Activated CD8-positive, alpha-beta memory T cell treated with anti-CD3 and anti-CD28 coated beads, Interleukin-2, amount 50 U/mL, for 48 hours (primary cell): ENCODE results near the gene PLLP.

Experiments used
- DNase-seq: peaks from one replicate; pipeline ENCODE4 v3.0.0-alpha.2; 2020

Gene PLLP

DNA sequence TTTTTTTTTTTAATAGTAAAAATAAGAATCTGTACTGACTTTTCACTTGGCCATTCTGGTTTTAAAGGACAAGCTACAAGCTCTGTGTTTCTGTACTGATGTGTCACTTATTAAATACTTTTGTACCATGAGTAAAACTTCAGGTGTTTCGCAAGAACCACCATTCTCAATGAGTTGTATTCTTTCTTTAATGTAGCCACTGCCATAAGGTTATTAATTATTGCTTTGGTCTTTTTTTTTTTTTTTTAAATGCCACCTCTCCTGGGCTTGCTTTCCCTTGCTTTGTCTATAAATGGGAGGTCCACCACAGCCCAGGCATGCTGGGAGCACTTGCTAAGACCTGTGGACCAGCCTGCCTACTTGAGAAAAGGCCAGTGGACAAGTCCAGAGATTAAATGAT, 31.0 kb downstream of the PLLP start:
- DNase-seq: no peak

DNA sequence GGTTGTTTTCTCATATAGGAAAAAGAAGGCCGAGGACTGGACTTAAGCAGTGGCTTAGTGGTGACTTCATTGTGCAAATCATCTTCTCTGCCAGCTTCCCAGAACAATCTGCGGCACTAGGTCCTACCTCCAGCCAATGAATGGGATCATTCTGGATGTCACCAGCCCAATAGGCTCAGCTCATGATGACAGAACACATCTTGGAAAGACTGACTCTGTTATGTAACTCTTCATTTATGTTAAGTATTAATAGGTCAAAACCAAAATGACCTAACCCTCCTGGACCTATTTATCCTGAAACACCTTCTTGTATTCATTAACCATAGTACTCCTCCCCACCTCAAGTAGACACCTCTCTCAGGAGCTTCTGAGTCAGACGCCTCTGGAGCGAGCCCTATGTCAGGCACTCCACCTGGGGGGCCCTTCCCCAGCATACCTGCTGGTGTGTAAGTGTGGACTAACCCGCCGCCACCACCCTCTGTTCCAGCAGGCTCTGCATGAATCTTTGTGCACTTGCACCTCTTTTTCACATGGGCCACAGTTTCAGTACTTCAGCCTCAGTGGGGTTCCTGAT, 32.2 kb downstream of the PLLP start:
- DNase-seq: no peak

DNA sequence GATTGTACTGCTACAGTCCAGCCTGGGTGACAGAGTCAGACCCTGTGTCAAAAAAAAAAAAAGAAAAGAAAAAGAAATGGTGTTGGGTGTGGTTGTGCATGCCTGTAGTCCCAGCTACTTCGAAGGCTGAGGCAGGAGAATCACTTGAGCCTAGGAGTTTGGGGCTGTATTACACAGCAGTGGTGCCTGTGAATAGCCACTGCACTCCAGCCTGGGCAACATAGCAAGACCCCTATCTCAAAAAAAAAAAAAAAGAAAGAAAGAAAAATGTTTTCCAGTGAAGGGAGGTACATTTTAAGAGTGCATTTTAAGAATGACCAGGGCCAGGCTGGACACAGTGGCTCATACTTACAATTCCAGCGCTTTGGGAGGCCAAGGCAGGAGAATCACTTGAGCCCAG, 33.1 kb downstream of the PLLP start:
- DNase-seq: no peak

DNA sequence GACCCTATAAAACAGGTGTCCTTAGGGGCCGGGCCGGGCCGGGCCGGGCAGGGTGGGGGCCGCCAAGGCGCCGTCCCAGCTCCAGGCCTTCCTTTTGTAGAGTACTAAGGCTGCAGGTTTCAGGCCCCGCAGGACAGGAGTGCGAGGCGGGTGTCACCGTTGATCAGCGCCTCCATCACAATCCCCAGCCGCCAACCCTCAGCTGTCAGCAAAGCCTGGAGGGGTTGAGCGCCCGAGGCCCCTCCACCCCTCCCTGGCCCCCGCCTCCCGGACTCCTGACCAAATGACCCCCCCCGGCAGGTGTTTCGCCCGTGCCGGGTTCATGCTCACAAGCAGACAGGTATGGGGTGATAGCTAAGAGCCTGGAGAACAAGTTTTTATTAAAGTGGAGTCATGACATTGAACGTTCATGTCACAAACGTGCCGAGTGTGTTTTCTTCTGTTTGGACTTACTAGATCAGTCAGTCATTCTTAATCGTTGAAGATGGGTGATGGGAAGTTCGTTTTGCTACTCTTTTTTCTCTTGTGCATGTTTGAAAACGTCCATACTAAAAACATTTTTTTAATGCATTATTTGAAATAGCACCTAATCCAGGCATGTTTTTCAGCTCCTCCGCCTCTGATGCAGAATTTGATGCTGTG, 38.9 kb downstream of the PLLP start:
- peak; percentile 56 for DNase-seq

DNA sequence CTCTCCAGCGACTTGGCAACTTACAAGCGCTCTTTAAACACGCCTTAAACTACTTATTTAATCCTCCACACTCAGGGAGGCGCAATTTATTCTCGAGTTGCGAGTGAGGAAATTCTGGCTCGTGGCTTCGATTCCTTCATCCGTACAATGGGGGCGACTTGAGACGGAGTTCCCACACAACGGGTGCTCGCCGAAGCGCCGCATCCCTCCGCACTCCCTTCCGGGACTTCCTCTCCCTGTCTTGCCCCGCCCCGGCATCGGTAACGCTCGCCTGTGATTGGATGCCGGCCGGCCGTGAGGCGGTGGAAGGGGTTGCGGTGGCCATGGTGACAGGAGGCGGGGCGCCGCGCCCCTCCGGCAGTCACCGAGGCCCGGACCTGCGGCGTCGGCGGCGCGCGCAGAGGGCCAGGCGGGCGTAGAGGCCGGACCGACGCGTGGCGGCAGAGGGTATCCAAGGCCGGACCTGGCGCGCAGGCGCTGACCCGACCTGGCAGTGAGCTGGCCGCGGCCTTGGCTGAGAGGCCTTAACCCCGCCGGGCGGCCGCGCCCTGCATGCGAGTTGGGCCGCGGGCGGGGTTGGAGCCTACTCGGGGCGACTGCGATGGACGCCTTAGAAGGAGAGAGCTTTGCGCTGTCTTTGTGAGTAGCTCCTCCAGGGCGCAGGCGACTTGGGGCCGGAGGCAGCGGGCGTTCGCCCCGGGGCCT, 39.6 kb downstream of the PLLP start, which contains the start of gene ARL2BP:
Gene ARL2BP, plus strand, starts transcription at position 493 of the 705 bp plus-strand sequence. Its CDS starts 109 bp downstream, at position 602.
- peak; percentile 98 for DNase-seq

DNA sequence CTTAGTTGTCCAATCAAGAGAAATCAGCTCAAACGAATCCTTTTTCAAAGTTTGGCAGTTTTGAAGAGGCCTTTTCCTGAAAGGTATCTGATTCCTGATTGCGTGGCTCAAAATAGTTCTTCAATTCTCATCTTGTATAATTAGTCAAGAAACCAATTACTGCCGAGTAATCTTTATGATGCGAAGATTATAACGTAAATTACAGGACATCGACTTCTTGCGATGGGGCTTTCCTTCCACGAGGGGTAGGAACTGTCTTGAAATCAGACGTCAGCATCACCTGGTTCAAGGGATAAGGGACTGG, 40.1 kb downstream of the PLLP start:
- DNase-seq: no peak

DNA sequence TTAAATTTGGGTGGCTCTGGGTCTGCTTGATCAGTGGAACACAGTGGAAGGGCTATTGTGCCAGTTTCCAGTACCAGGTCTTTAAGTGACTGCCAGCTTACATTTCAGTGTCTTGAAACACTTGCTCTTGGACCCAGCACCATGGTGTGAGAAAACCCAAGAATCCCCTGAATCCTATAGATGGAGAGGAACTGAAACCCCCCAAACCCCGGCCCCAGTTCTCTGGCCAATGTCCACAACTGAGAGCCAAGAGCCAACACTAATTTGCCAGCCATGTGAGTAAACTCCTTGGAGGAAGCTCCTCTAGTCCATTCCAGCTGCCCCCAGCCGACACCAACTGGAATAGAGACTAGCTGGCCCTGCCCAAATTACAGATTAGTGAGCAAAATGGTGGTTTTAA, 41.8 kb downstream of the PLLP start:
- no peak for DNase-seq

DNA sequence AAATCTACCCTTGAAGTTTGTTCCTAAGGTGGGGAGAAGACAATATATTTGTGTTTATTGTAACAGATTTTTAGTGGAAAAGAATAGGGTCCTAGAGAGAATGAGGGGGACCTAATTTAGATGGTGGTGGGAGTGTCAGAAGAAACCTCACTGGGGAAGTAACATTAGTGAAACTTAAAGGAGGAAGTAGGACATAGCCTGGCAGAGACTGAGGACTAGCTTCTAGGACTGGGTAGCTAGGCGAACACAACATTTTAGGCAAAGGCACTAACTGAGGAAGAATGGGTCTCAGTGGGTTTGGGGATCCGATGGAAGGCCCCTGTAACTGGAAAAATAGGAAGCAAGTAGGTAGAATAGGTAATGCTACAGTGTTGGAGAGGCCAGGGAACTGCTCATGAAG, 43.6 kb downstream of the PLLP start:
- no peak for DNase-seq

DNA sequence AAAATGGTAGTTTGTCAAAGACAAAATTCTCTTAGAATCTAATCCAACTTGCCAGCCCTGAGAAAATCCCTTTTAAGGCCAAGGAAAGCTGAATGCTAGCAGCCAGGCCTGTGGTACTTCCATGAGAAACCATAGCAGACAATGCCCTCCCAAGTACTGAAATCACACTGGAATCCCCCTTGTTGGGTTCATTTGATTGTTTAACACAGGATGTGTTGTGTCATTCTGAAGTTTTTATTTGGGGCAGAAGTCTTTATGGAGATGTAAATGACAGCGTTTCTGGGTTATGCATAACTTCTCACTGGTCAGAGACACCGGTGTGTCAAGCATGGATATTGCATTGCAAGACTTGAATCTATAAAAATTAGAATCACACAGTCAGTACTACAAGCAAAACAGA, 45.4 kb downstream of the PLLP start:
- DNase-seq: no peak

DNA sequence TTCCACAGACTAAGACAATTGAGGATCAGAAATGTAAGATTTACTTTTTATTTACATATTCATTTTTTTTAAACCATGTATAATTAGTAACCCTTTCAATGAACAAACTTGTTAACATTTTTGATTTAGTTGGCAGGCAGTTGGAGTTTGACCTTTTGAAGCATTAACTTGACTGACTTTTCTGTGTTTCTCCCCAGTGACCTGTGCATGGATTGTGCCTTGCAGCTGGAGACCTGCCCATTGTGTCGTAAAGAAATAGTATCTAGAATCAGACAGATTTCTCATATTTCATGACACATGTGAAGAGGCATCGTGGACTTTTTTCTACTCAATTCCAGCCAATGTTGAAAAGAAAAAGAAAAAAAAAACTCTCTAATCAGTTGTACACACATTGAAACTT, 45.8 kb downstream of the PLLP start:
- DNase-seq: no peak

DNA sequence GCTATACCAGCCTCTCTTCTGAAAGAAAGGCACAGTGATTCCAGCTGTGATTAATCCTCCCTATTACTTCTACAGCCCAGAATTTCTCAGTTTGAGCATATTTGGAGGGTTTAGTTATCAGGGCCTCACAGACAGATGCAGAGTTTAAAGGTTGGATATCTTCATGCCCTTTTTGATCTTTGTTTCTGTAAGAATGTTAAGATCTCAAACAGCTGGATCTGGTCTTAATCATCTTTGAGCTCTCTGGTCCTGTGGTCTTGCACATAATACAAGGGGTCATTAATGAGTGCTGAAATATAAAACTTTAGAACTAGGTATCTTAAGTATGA, 48.5 kb downstream of the PLLP start:
- no peak for DNase-seq

DNA sequence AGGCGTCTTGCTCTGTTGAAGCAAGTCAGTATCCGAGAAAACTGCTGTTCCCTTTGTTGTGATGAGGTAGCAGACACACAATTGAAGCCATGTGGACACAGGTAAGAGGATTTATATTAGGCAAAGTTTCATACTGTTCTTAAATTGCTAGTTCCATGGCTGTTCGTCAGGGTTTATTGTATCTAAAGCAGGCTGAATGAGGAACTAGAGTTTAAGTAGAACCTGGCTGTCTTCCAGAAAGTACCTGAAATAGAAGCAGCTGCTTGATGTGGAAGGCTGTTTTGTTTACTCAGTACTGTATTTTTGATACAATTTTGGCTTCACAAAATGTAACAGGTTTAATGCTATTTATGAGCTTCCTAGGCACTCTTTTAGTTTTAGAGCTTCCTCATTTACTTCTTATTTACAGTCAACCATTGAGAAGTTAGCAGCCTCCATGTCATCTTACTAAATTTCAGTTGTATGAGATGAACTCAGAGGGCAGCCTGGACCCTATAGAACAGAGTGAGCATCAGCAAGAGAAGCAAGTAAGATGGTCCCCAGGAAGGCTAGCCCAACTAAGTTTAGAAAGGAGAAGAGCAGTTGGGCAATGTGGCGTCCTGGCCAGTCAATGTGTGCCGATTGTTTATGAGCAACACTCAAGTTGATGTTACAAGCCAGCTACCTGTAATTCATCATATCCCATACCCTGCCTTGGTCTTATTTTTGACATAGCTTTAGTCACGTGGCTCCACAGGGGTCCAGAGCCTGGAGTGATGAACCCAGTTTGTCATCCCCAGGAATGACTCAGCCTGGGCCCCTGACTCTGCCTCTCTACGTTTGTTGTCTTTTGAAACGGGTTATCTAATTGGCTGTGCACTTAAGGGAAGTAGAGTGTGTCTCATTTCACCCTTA, 49.1 kb downstream of the PLLP start:
- DNase-seq: no peak

DNA sequence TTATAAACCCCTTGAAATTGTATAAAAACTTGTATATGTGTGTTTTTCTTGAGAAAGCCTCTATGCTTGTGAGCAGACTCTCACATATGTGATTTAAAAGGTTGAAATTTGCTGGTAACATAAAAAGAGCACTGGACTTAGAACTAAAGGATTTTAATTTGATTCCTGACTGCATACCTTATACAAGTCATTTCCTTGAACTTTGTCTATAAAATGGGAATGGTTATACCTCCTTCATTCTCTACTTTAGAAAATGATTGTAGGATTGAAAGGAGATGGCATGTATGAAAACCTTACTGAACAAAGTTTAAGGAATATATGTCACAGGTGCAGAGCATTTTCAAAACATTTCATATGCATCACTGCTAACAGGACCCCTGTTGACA, 49.8 kb downstream of the PLLP start:
- DNase-seq: no peak

DNA sequence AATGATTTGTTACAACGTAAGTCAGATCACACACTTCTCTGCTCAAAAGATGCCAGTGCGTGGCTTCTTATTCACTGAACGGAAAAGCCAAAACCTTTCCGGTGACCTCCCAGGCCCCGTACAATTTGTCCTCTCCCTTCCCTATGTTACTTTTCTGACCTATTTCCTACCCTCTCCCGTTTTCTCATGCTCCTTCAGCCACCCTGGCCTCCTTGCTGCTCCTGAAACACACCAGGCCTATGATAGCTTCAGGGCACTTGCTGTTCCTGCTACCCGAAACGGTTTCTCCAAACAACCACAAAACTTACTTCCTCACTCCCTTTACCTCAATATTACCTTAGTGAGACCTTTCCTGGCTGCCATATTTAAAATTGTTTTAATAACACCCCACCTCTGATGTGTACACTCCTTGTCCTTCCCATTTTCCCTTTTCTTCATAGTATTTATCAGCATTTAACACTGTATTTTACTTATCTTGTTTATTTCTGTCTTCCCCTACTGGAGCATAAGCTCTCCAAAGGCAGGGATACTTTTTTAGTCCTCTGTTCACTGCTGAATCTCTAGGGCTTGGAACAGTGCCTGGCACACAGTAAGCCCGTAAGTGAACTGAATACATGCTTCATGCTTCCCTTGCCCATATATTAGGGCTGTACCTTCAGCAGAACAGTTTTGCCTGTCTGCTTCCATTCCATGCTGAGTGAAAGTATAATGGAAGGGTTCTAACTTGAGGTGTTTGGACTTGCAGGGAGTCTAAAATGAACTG, 50.3 kb downstream of the PLLP start:
- DNase-seq: no peak

DNA sequence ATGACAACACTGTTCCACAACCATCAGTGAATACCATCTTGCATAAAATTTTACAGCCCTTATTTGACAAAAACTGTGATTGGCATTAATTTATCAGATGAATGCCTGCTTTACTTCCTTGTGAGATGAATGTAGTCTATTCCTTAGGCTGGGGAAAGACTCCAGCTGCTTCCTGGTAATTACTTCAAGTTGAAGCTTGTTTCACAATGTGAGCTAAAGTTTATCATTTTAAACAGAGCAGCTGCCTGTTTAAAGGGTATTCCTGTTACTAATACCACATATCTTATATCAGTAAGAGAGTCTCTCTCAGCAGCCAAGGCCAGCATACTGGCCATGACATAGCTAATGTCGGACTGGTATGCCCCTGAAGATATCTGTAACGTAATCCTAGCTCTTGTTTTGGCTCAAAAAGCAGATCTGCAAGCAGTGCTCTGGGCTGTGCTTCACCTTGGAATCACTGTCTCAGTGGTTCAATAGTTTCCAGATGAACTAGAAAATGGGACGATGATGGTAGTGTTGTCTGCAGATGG, 52.6 kb downstream of the PLLP start:
- no peak for DNase-seq

DNA sequence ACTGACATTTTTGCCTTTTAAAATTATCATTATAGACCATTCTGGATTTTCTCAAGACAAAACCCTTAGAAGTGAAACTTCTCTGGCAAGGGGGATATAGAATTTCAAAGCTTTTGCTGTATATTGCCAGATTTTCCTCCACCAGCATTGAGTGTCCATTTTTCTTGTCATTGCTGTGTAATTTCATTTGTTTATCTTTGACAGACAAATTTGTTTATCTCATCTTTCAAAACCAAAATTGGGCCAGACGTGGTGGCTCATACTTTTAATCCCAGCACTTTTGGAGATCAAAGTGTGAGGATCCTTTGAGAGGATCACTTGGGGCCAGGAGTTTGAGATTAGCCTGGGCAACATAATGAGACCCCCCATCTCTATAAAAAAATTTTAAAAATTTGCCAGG, 55.4 kb downstream of the PLLP start:
- no peak for DNase-seq

DNA sequence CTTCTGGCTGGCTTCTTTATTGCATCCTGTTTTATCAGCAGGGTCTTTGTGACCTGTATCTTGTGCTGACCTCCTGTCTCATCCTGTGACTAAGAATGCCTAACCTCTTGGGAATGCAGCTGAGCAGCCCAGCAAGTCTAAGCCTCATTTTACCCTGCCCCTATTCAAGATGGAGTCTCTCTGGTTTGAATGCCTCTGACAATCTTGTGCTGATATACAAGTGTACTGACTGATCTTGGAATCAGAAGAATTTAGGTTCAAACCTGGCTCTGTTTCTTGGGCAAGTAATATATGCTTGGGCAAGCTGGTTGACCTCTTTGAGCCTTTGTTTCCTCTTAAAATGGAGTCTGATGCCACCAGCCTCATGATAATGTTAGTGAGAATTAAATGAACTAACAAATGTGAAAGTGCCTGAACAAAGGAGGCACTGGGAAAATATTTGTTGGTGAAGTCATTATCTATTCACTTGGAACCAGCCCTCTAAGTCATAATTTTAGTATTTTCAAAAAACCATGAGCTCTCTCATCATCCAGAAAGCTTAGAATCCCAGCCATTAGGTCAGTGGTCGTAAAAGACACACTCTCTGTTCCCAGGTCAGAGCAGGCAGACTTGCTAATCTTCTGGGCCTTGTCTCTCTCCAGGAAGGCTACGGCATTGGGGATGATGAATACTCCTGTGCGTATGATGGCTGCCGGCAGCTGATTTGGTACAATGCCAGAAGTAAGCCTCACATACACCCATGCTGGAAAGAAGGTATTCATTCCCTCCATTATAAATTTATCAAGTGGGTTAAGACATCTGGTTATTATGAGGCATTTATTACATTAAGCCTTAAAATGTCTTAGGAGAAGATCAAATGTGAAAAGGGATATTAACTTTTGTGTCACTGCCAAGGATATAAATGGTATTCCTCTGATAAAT, 57.5 kb downstream of the PLLP start:
- no peak for DNase-seq

DNA sequence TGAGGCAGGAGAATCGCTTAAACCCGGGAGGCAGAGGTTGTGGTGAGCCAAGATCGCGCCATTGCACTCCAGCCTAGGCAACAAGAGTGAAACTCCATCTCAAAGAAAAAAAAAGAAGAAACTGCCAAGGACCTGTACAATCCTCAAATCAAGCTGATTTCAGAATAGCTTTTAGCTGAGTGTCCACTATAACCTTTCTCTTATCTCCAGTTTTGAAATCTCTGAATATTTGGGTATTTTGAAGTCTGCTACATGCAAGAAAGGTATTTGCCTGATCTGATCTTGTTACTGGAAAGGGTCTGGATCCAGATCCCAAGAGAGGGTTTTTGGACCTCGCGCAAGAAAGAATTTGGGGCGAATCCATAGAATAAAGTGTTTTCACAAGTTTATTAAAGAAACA, 58.5 kb downstream of the PLLP start:
- DNase-seq: no peak

DNA sequence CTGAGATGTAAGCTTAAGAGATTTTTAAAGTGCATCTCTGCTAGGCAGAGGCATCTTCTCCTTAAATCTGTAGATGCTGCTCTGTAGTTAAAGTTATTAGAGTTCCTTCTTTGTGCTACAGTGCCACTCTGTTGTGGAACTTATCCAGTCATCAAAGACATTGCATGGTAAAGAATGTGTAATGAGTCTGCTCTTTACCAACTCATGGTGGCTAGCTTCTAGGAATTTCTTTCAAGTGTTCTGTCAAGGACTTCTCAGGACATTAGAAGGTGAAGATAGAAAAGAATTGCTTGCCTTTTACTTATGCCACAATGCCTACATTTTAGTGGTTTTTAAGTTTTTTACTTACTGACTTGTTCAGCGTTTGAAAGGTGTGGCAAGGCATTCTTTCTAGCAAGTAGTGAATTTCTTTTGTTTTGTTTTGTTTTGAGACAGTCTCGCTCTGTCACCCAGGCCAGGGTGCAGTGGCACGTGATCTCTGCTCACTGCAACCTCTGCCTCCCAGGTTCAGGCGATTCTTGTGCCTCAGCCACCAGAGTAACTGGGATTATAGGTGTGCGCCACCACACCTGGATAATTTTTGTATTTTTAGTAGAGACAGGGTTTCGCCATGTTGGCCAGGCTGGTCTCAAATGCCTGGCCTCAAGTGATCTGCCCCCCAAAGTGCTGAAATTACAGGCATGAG, 59.7 kb downstream of the PLLP start:
- no peak for DNase-seq

DNA sequence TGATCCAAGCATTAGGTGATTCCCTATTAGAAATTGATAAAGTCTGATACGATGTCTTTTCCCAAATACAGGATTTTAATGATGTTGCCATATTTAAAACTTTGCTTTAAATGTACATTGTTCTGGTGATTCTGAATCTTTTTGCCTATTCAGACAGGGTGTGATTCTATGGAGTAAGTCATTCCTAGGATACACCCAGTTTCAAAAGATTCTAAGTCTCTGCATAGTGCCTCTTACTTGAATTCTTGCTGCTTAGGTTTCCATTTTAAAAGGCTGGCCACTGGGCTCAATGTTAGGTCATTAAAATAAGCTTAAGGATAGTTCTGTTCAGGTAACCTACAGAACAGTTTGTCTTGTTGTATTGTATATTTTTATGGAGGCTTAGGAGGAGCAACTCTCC, 61.4 kb downstream of the PLLP start:
- no peak for DNase-seq

DNA sequence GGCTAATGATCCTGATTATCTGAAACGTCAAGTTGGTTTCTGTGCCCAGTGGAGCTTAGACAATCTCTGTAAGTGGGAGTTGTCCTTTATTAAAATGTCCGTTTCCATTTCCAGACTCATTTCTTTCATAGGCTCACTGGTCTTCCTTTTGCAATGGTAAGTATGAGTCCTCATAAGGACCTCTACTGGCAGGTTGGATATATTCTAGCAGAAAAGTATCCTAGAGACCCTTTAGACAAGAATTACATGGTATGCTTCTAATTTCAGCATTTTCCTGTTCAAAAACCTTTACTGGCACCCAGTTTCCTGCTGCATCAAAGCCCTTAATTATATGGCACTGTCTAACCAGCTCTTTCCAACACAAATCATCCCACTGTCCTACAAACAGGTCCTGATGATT, 67.5 kb downstream of the PLLP start:
- DNase-seq: no peak
